HG03060 (cell line): Measurements from ENCODE around the gene NDUFAF8.

ENCODE experiments used
- ATAC-seq: cut with Tn5 transposase; IDR thresholded peaks from one replicate; pipeline ENCODE4 v1.9.1; 2021; ENCODE audit warnings: low read depth, moderate number of reproducible peaks; ENCODE audit not compliant: unreplicated experiment

Gene NDUFAF8

GRCh38 chr17:81250286-81251093 is 11.4 kb downstream of the NDUFAF8 start:
- ATAC-seq, result no peak

GRCh38 chr17:81251094-81251708 is 12.1 kb downstream of the NDUFAF8 start:
- no peak for ATAC-seq

- ATAC-seq, result no peak
These were observed 12.7 kb downstream of the NDUFAF8 start for GRCh38 chr17:81251709-81252301.

- ATAC-seq, result no peak
These were observed 13.3 kb downstream of the NDUFAF8 start for GRCh38 chr17:81252326-81252986.

- ATAC-seq, result no peak
These were observed 13.8 kb downstream of the NDUFAF8 start for GRCh38 chr17:81252987-81253329.

GRCh38 chr17:81253358-81254131 is 14.4 kb downstream of the NDUFAF8 start:
- no peak for ATAC-seq

- no peak for ATAC-seq
These were observed 16.0 kb downstream of the NDUFAF8 start for GRCh38 chr17:81254955-81255717.

- ATAC-seq, result no peak
These were observed 17.5 kb downstream of the NDUFAF8 start for GRCh38 chr17:81256616-81257015.

GRCh38 chr17:81257533-81257932 is 18.4 kb downstream of the NDUFAF8 start:
- ATAC-seq, result no peak

GRCh38 chr17:81258292-81258691 is 19.2 kb downstream of the NDUFAF8 start:
- no peak for ATAC-seq

GRCh38 chr17:81259058-81259605 is 20.0 kb downstream of the NDUFAF8 start:
- ATAC-seq, result no peak

- no peak for ATAC-seq
These were observed 21.1 kb downstream of the NDUFAF8 start for GRCh38 chr17:81260171-81260570.

- ATAC-seq, result no peak
These were observed 21.5 kb downstream of the NDUFAF8 start for GRCh38 chr17:81260641-81261040.

- no peak for ATAC-seq
These were observed 22.0 kb downstream of the NDUFAF8 start for GRCh38 chr17:81261096-81261495.

GRCh38 chr17:81261582-81262336 is 22.6 kb downstream of the NDUFAF8 start:
- no peak for ATAC-seq

GRCh38 chr17:81263371-81264181 is 24.5 kb downstream of the NDUFAF8 start:
- no peak for ATAC-seq

- no peak for ATAC-seq
These were observed 25.5 kb downstream of the NDUFAF8 start for GRCh38 chr17:81264640-81265039.

- ATAC-seq, result no peak
These were observed 26.5 kb downstream of the NDUFAF8 start for GRCh38 chr17:81265576-81265975.
